NCI-H2196 (cell line): ENCODE measurements around the gene KDM1B.
"Not testable (repeated sequence)": the region's sequence is repeated elsewhere in the genome, so short reads cannot be mapped to it uniquely, and the experiment has no call there.

Experiments
- DNase-seq: peaks from one replicate; lab custom pipeline; 2025; ENCODE audit not compliant: unreplicated experiment; lab: John Stamatoyannopoulos, UW

Gene KDM1B

GRCh38 chr6:18226451-18227105 is 71.4 kb downstream of the KDM1B start:
- not testable (repeated sequence) for DNase-seq

- not testable (repeated sequence) for DNase-seq
These were observed 71.9 kb downstream of the KDM1B start for GRCh38 chr6:18227166-18227565.

- DNase-seq = not testable (repeated sequence)
These were observed 73.4 kb downstream of the KDM1B start for GRCh38 chr6:18228590-18228989.

GRCh38 chr6:18231856-18232255 is 76.6 kb downstream of the KDM1B start:
- not testable (repeated sequence) for DNase-seq

- DNase-seq = not testable (repeated sequence)
These were observed 78.5 kb downstream of the KDM1B start for GRCh38 chr6:18233770-18234169.

- DNase-seq = no peak
These were observed 79.3 kb downstream of the KDM1B start for GRCh38 chr6:18234564-18234963.

GRCh38 chr6:18235524-18235923 is 80.3 kb downstream of the KDM1B start:
- DNase-seq = no peak

- DNase-seq = no peak
These were observed 81.9 kb downstream of the KDM1B start for GRCh38 chr6:18237167-18237566.

- DNase-seq = no peak
These were observed 85.0 kb downstream of the KDM1B start for GRCh38 chr6:18240230-18240629.

- DNase-seq = no peak
These were observed 86.2 kb downstream of the KDM1B start for GRCh38 chr6:18241208-18242038.

- no peak for DNase-seq
These were observed 87.0 kb downstream of the KDM1B start for GRCh38 chr6:18242062-18242851.

GRCh38 chr6:18243302-18243893 is 88.2 kb downstream of the KDM1B start:
- DNase-seq = no peak

GRCh38 chr6:18244251-18244650 is 89.0 kb downstream of the KDM1B start:
- DNase-seq = no peak

GRCh38 chr6:18245079-18245478 is 89.9 kb downstream of the KDM1B start:
- DNase-seq = no peak

GRCh38 chr6:18245642-18246041 is 90.4 kb downstream of the KDM1B start:
- no peak for DNase-seq

GRCh38 chr6:18246205-18246604 is 91.0 kb downstream of the KDM1B start:
- no peak for DNase-seq

GRCh38 chr6:18247002-18247401 is 91.8 kb downstream of the KDM1B start:
- DNase-seq = no peak

GRCh38 chr6:18248698-18249097 is 93.5 kb downstream of the KDM1B start:
- no peak for DNase-seq

GRCh38 chr6:18249271-18249670 is 94.0 kb downstream of the KDM1B start:
- DNase-seq = no peak

GRCh38 chr6:18253635-18254034 is 98.4 kb downstream of the KDM1B start:
- DNase-seq = no peak

GRCh38 chr6:18254793-18255192 is 99.6 kb downstream of the KDM1B start:
- no peak for DNase-seq
